Liver (tissue), 9 donors: ENCODE measurements around the gene PNMA8B. TPM values are rescaled to one million over a fixed set of nuclear protein-coding genes. Genes with fewer than 3 reads are reported as not detected.
A peak's percentile ranks its signal among the peaks of the same experiment; 100 is the strongest.

ENCODE experiments used
- DNase-seq: peaks from one replicate; pipeline ENCODE4 v3.0.0-alpha.2; 2017; ENCODE audit warnings: low spot score
- H3K27ac ChIP-seq, 2 donors: one replicate each; pipeline ENCODE4 v1.7.0; 2013; ENCODE audit warnings: inconsistent platforms in 2 of 2, low read length in 2 of 2, control low read depth in 1 of 2, low read depth in 1 of 2, mild to moderate bottlenecking in 1 of 2
- H3K27me3 ChIP-seq, 4 donors: one replicate each; pipeline versions ENCODE4 v1.6.1 to v1.7.0; 2013; ENCODE audit warnings: low read length in 3 of 4, inconsistent platforms in 1 of 4, mild to moderate bottlenecking in 1 of 4, moderate library complexity in 1 of 4; ENCODE audit not compliant: control insufficient read depth in 4 of 4, insufficient read depth in 4 of 4
- H3K36me3 ChIP-seq, 4 donors: one replicate each; pipeline versions ENCODE4 v1.6.1 to v1.7.0; 2013; ENCODE audit warnings: low read length in 3 of 4, mild to moderate bottlenecking in 3 of 4, low read depth in 1 of 4, moderate library complexity in 1 of 4; ENCODE audit not compliant: control insufficient read depth in 4 of 4, insufficient read depth in 3 of 4
- H3K4me1 ChIP-seq, 4 donors: one replicate each; pipeline versions ENCODE4 v1.6.1 to v1.7.0; 2013; ENCODE audit warnings: low read length in 3 of 4, mild to moderate bottlenecking in 3 of 4, moderate library complexity in 1 of 4; ENCODE audit not compliant: control insufficient read depth in 4 of 4, insufficient read depth in 4 of 4
- H3K4me3 ChIP-seq, 3 donors: one replicate each; pipeline versions ENCODE4 v1.6.1 to v1.7.0; 2013; ENCODE audit warnings: low read length in 3 of 3, control low read depth in 1 of 3, low read depth in 1 of 3, mild to moderate bottlenecking in 1 of 3
- H3K9ac ChIP-seq, 2 donors: one replicate each; pipeline ENCODE4 v1.7.0; 2013; ENCODE audit warnings: low read length in 2 of 2, mild to moderate bottlenecking in 2 of 2, moderate library complexity in 2 of 2, control low read depth in 1 of 2, low read depth in 1 of 2
- H3K9me3 ChIP-seq, 4 donors: one replicate each; pipeline versions ENCODE4 v1.6.1 to v1.7.0; 2013; ENCODE audit warnings: low read length in 3 of 4; ENCODE audit not compliant: control insufficient read depth in 4 of 4
- ATF3 ChIP-seq: IDR thresholded peaks from 2 replicates; pipeline ENCODE4 v1.6.1; 2016; ENCODE audit warnings: antibody characterized with exemption
- CTCF ChIP-seq: fragments of 150-350 bp; IDR thresholded peaks from 2 replicates; pipeline ENCODE4 v1.5.1; 2017; ENCODE audit warnings: improper control_type of control experiment, low read depth, low read length; ENCODE audit not compliant: missing input control
- EGR1 ChIP-seq, 2 donors: IDR thresholded peaks; 2 replicates each; pipeline ENCODE4 v1.6.1; 2016 to 2018; ENCODE audit warnings: antibody characterized with exemption in 2 of 2, low read depth in 2 of 2
- FOXA1 ChIP-seq: IDR thresholded peaks from 2 replicates; pipeline ENCODE4 v1.6.1; 2016; ENCODE audit warnings: antibody characterized with exemption
- FOXA2 ChIP-seq: IDR thresholded peaks from 2 replicates; pipeline ENCODE4 v1.6.1; 2016; ENCODE audit warnings: antibody characterized with exemption
- GABPA ChIP-seq, 2 donors: IDR thresholded peaks in 1 of 2; conservative IDR thresholded peaks in 1 of 2; 2 replicates each; pipeline ENCODE4 v1.6.1; 2016; ENCODE audit warnings: antibody characterized with exemption in 2 of 2, mild to moderate bottlenecking in 1 of 2, moderate library complexity in 1 of 2
- HNF4A ChIP-seq, 2 donors: conservative IDR thresholded peaks; 2 replicates each; pipeline ENCODE4 v1.6.1; 2016; ENCODE audit warnings: antibody characterized with exemption in 2 of 2, mild to moderate bottlenecking in 2 of 2
- JUND ChIP-seq, 2 donors: IDR thresholded peaks; 2 replicates each; pipeline ENCODE4 v1.6.1; 2016; ENCODE audit warnings: antibody characterized with exemption in 2 of 2
- NR2F2 ChIP-seq: IDR thresholded peaks from 2 replicates; pipeline ENCODE4 v1.6.1; 2016; ENCODE audit warnings: antibody characterized with exemption
- RAD21 ChIP-seq, 2 donors: IDR thresholded peaks; 2 replicates each; pipeline ENCODE4 v1.6.1; 2016; ENCODE audit warnings: antibody characterized with exemption in 2 of 2, mild to moderate bottlenecking in 2 of 2
- REST ChIP-seq: IDR thresholded peaks from 2 replicates; pipeline ENCODE4 v1.6.1; 2016; ENCODE audit warnings: antibody characterized with exemption, mild to moderate bottlenecking
- RXRA ChIP-seq, 2 donors: IDR thresholded peaks; 2 replicates each; pipeline ENCODE4 v1.6.1; 2017 to 2018; ENCODE audit warnings: antibody characterized with exemption in 2 of 2, mild to moderate bottlenecking in 1 of 2
- SP1 ChIP-seq: IDR thresholded peaks from 2 replicates; pipeline ENCODE4 v1.6.1; 2018; ENCODE audit warnings: antibody characterized with exemption, mild to moderate bottlenecking
- TAF1 ChIP-seq: conservative IDR thresholded peaks from 2 replicates; pipeline ENCODE4 v1.6.1; 2016; ENCODE audit warnings: antibody characterized with exemption, mild to moderate bottlenecking
- YY1 ChIP-seq: IDR thresholded peaks from 2 replicates; pipeline ENCODE4 v1.6.1; 2016; ENCODE audit warnings: antibody characterized with exemption, mild to moderate bottlenecking
- WGBS: extraction: QIAGEN DNeasy Blood & Tissue Kit; methylation state at CpG from one replicate; pipeline ENCODE4 v1.1.7; 2013; 5-methylcytosine and 5-hydroxymethylcytosine counted together
- polyA plus RNA-seq, 2 donors: library from polyadenylated mRNA; stranded (reverse) in 1 of 2; unstranded in 1 of 2; fragments of 200-250 nt in 1 of 2; fragments of >200 nt in 1 of 2; fragmentation: Nextera tagmentation in 1 of 2; extraction: Ambion mirVana in 1 of 2; gene quantifications; one replicate each; pipeline versions ENCODE4 v1.2.1 to v1.2.3, GENCODE V29; 2013 to 2015
- total RNA-seq, 2 donors: library from RNA; depleted of rRNA; stranded (reverse); fragments of >200 nt; gene quantifications; one replicate each; pipeline ENCODE4 v1.2.3, GENCODE V29; 2014
- TF ChIP-seq, protein P1 (sequence below): IDR thresholded peaks from 2 replicates; pipeline ENCODE4 v1.6.1; 2016; ENCODE audit warnings: antibody characterized with exemption
- TF ChIP-seq, protein P2 (sequence below): IDR thresholded peaks from 2 replicates; pipeline ENCODE4 v1.6.1; 2016; ENCODE audit warnings: antibody characterized with exemption
- donor health status: healthy.
- donor health status: healthy.
- donor health status: healthy.
- donor health status: healthy.
- donor health status: healthy.

Gene PNMA8B
- total and polyA plus RNA-seq, 4 donors, result 0.15 to 0.59 (median 0.39) TPM

DNA sequence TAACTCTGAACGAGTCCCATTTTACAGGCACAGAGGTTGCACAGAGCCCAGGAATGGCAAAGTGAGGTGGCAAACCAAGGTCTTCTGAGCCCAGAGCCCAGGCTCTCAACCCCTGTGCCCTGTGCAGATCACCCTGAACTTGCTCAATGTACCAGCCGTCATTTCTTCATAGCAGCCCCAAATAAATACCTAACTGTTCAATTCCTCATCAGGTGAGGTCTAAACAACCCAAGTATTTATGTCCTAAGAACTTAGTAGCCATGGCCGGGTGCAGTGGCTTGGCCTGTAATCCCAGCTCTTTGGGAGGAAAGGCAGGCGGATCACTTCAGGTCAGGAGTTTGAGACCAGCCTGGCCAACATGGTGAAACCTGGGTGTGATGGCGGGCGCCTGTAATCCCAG, 21.8 kb upstream of the PNMA8B start:
- H3K9ac ChIP-seq, result no peak overlapping the region
- no peaks in the 10 kb centered on the region for H3K9me3 ChIP-seq
- peaks cover 0 to 2% (median 0%) of the 10 kb centered on the region in 4 donors for H3K27me3 ChIP-seq
- no peak for TF ChIP-seq REST
- no peak for TF ChIP-seq GABPA (IDR thresholded peaks at IDR 0.05 in 1 of 2, conservative IDR thresholded peaks at IDR 0.05 in 1 of 2)
- TF ChIP-seq, protein P1, sequence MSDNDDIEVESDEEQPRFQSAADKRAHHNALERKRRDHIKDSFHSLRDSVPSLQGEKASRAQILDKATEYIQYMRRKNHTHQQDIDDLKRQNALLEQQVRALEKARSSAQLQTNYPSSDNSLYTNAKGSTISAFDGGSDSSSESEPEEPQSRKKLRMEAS, result no peak
- no peak for TF ChIP-seq JUND (IDR thresholded peaks at IDR 0.05)
- TF ChIP-seq NR2F2, result no peak
- WGBS, result 90% methylated on average over 6 of the region's 6 CpGs
- H3K36me3 ChIP-seq, result no peaks in the 10 kb centered on the region
- no peak for DNase-seq
- H3K4me1 ChIP-seq, result peaks cover 0 to 5% (median 0%) of the 10 kb centered on the region in 4 donors
- no peak overlapping the region for H3K27ac ChIP-seq
- no peak overlapping the region for H3K4me3 ChIP-seq

- Histone ChIP-seq H3K9ac (no peak overlapping the region), H3K4me1 (peaks cover 0 to 5% (median 0%) of the 10 kb centered on the region in 4 donors), H3K36me3 (no peaks in the 10 kb centered on the region), H3K4me3 (no peak overlapping the region), H3K27ac (no peak overlapping the region), H3K27me3 (peaks cover 0 to 2% (median 0%) of the 10 kb centered on the region in 4 donors), H3K9me3 (peaks cover 0 to 4% (median 0%) of the 10 kb centered on the region in 4 donors)
- DNase-seq, result no peak
- WGBS, result 23% methylated on average over 6 of the region's 6 CpGs
- TF ChIP-seq SP1, result no peak
- TF ChIP-seq CTCF, result peak; percentile 62
- TF ChIP-seq RAD21 (IDR thresholded peaks at IDR 0.05), result peak; percentile 54 to 58
These were observed 20.2 kb upstream of the PNMA8B start for GRCh38 chr19:46515879-46516350.

- H3K4me3 ChIP-seq, result no peak overlapping the region
- peaks cover 0 to 4% (median 0%) of the 10 kb centered on the region in 4 donors for H3K9me3 ChIP-seq
- peaks cover 0 to 5% (median 0%) of the 10 kb centered on the region in 4 donors for H3K4me1 ChIP-seq
- peaks cover 0 to 2% (median 0%) of the 10 kb centered on the region in 4 donors for H3K27me3 ChIP-seq
- DNase-seq, result no peak
- no peak overlapping the region for H3K27ac ChIP-seq
- no peak overlapping the region for H3K9ac ChIP-seq
- WGBS, result 55% methylated on average over 3 of the region's 3 CpGs
- TF ChIP-seq YY1 (no peak), EGR1 (IDR thresholded peaks at IDR 0.05; ENCODE audit: low read depth in 2 of 2) (no peak), FOXA1 (no peak), CTCF (no peak), HNF4A (conservative IDR thresholded peaks at IDR 0.05) (no peak), JUND (IDR thresholded peaks at IDR 0.05) (no peak), RXRA (IDR thresholded peaks at IDR 0.05) (no peak), ATF3 (no peak), TAF1 (no peak), FOXA2 (no peak), NR2F2 (no peak)
- TF ChIP-seq, protein P2, sequence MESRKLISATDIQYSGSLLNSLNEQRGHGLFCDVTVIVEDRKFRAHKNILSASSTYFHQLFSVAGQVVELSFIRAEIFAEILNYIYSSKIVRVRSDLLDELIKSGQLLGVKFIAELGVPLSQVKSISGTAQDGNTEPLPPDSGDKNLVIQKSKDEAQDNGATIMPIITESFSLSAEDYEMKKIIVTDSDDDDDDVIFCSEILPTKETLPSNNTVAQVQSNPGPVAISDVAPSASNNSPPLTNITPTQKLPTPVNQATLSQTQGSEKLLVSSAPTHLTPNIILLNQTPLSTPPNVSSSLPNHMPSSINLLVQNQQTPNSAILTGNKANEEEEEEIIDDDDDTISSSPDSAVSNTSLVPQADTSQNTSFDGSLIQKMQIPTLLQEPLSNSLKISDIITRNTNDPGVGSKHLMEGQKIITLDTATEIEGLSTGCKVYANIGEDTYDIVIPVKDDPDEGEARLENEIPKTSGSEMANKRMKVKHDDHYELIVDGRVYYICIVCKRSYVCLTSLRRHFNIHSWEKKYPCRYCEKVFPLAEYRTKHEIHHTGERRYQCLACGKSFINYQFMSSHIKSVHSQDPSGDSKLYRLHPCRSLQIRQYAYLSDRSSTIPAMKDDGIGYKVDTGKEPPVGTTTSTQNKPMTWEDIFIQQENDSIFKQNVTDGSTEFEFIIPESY, result no peak
- no peaks in the 10 kb centered on the region for H3K36me3 ChIP-seq
These were observed 19.6 kb upstream of the PNMA8B start for GRCh38 chr19:46515290-46515609.
